Right lobe of liver (tissue), 4 donors: ENCODE data around the gene YIF1B.

Source experiments
- CTCF ChIP-seq, 4 donors: fragments of 200-600 bp in 3 of 4; fragments of 450-650 bp in 1 of 4; IDR thresholded peaks; one replicate each; pipeline versions ENCODE4 v1.5.1 to v1.8.0; 2016 to 2022; ENCODE audit warnings: antibody characterized with exemption in 4 of 4, mild to moderate bottlenecking in 2 of 4
- POLR2A ChIP-seq: fragments of 450-650 bp; IDR thresholded peaks from one replicate; pipeline ENCODE4 v1.6.1; 2017; ENCODE audit warnings: antibody characterized with exemption, mild to moderate bottlenecking
- donor health status: DM: no; HTN: no; CAD: no.
- donor health status: DM: no; HTN: no; CAD: no.
- donor health status: DM: no; HTN: yes; CAD: no.

- TF ChIP-seq CTCF (IDR thresholded peaks at IDR 0.05) (no peak), POLR2A (no peak)
These were observed 13.9 kb upstream of the YIF1B start for GRCh38 chr19:38329651-38330050.
